AG04449 (cell line): Measurements from ENCODE around the gene LPCAT1.

Source experiments
- CTCF ChIA-PET: fragments of 350-600 bp; formaldehyde crosslinking; extraction: SDS; loops from one replicate; lab custom pipeline; 2021; ENCODE audit warnings: antibody characterized with exemption; lab: Yijun Ruan, JAX
- POLR2A ChIA-PET: fragments of 400-600, 350-600 bp; formaldehyde crosslinking; extraction: SDS; loops from one replicate; lab custom pipeline; 2020; ENCODE audit warnings: antibody characterized with exemption, inconsistent platforms; lab: Yijun Ruan, JAX
- DNase-seq: peaks from one replicate; pipeline ENCODE4 v3.0.0-alpha.2; 2010; ENCODE audit warnings: low read depth, low spot score
- H3K4me3 ChIP-seq: 2 replicates; pipeline ENCODE4 v1.5.1; 2011; ENCODE audit warnings: low read depth, mild to moderate bottlenecking, control low read depth, low read length
- CTCF ChIP-seq: IDR thresholded peaks from one replicate; pipeline ENCODE4 v1.5.1; 2011; ENCODE audit warnings: mild to moderate bottlenecking, moderate library complexity, low read length, control low read depth, inconsistent platforms; ENCODE audit not compliant: insufficient read depth; ENCODE audit errors: missing control alignments

LPCAT1 gene

GRCh38 chr5:1548702-1549474 lies 25.1 kb upstream of the LPCAT1 start:
- POLR2A ChIA-PET, result no interaction called here
- no peak for DNase-seq
- H3K4me3 ChIP-seq, result no peak overlapping the region
- TF ChIP-seq CTCF, result no peak
- CTCF ChIA-PET, result no interaction called here

- DNase-seq, result no peak
- CTCF ChIA-PET, result no interaction called here
- no peak overlapping the region for H3K4me3 ChIP-seq
- POLR2A ChIA-PET, result no interaction called here
- no peak for TF ChIP-seq CTCF
Observed at GRCh38 chr5:1547655-1548054, 23.9 kb upstream of the LPCAT1 start.

GRCh38 chr5:1547236-1547635 lies 23.5 kb upstream of the LPCAT1 start:
- POLR2A ChIA-PET, result no interaction called here
- TF ChIP-seq CTCF, result no peak
- no peak overlapping the region for H3K4me3 ChIP-seq
- CTCF ChIA-PET, result interaction anchor here (1.0 kb wide), 1 partner anchor 12 kb away, joined by 3 read pairs; no protein-coding TSS in a partner anchor
- no peak for DNase-seq

GRCh38 chr5:1546556-1546955 lies 22.8 kb upstream of the LPCAT1 start:
- TF ChIP-seq CTCF, result no peak
- DNase-seq, result no peak
- ChIA-PET CTCF (interaction anchor here (1.0 kb wide), 1 partner anchor 11 kb away, joined by 3 read pairs; no protein-coding TSS in a partner anchor), POLR2A (no interaction called here)
- H3K4me3 ChIP-seq, result no peak overlapping the region

GRCh38 chr5:1545805-1546355 lies 22.1 kb upstream of the LPCAT1 start:
- ChIA-PET POLR2A (no interaction called here), CTCF (no interaction called here)
- no peak overlapping the region for H3K4me3 ChIP-seq
- no peak for TF ChIP-seq CTCF
- DNase-seq, result no peak

GRCh38 chr5:1545126-1545804 lies 21.5 kb upstream of the LPCAT1 start:
- no peak for TF ChIP-seq CTCF
- no peak for DNase-seq
- no peak overlapping the region for H3K4me3 ChIP-seq
- POLR2A ChIA-PET, result no interaction called here
- CTCF ChIA-PET, result no interaction called here
